ENCODE data around the gene PPP2R2D.
"Not testable (repeated sequence)": the region's sequence is repeated elsewhere in the genome, so short reads cannot be mapped to it uniquely, and the experiment has no call there.

Gene PPP2R2D

DNA sequence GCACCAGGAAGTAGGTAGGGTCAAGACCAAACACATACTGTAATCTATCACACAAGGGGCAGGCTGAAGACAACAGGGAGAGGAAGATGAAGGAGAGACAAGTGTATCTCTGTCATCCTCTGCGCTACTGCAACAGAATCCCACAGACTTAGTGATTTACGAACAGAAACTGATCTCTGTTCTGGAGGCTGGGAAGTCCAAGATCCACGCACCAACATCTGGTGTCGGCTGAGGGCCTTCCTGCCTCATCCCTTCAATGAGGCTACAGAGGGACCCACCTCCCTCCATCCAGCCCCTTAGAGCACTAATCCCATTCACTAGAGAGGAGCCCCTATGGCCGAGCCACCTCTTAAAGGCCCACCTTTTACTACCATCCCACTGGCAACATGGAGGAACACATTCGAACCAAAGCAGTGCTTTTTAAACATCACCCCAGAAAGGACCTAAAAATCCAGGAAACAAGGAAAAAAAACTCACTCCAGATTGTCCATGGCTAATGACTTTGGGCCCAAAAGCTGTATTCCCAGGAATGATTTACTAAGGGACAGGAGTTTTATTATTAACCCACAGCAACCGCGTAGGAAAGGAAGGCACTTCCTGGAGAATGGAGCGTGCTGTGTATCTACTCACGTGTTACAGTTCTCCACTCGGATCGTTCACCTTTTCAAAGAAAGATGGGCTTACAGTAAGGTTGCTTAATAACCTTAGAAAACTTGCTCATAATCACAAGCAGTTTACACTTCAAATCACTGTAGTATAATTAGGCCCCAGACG lies 76.7 kb downstream of the PPP2R2D start:
- no peak for DNase-seq (ENCODE audit: low spot score)

DNA sequence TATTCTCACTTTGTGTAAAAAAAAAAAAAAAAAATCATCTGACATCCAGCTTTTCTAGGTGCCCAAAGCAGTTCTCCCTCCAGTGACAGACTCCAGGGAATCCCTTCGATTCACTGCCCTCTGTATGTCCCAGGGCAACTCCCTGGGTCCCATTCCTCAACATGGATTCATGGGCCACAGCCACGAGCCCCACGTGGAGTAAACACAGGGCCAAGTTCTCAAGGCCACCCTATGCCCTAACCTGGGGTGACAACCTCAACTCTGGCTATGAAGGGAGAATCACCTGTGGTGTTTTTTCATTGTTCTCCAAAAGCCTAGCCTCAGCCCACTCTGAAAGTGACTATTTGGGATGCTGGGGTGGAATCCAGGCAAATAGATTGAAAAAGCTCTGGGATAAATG lies 77.6 kb downstream of the PPP2R2D start:
- no peak for DNase-seq (ENCODE audit: low spot score)

DNA sequence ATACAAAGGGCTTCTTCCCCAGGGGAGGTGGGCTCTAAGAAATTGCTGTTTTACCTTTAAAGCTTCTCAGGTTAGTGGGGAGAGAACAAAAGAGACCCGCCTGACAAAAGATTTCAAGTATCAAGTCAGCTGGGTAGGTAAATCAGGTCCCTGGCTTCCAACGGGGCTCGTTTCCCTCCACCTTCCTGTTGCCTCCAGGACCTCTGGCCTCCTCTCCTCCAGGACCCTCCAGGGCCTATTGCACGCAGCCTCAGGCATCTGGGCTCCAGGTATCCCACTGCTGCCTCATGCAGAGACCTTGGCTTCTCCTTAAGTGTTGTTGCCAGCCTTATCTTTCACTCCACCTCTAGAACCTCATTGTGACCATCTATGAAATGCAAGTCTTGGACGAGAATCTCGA lies 78.0 kb downstream of the PPP2R2D start:
- no peak for DNase-seq (ENCODE audit: low spot score)

DNA sequence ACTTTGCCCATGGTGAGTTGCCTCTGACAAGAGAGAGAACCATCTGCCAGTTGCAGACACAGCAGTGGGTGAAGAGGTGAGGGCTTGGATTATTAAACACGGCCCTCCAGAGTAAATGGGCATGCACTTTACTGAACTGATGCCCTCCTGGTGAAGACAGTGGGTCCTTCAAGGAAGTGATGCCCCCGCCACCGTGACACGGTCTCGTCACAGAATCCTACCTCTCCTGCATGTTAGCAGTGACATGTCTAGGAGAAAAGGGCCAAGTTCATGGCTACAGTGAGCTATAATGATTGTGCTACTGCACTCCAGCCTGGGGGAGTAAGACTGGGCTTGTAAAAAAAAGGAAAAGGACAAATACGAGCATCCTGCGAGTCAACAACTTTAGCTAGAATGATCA lies 78.5 kb downstream of the PPP2R2D start:
- no peak for DNase-seq (ENCODE audit: low spot score)

DNA sequence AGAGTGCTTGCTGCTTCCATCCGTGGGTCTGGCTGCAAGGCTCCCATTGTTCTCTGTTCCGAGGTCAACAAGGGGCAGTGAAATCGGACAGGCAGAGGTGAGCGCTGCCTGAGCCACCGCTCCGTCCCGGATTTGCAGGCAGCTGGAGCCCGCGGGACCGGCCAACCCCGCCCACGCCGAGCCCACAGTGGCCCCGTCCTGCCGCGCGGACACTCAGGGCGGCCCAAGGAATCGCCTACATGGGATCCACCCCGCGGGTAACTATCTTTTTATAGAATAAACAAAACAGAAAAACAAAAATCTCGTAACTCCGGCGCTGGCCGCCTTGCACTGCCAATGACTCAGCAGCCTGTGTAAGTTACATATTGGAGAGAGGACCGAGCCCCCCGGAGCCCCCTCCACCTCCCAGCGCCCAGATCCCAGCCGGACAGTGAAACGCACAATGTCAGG lies 79.0 kb downstream of the PPP2R2D start:
- DNase-seq (ENCODE audit: low spot score), result peak; percentile 47

DNA sequence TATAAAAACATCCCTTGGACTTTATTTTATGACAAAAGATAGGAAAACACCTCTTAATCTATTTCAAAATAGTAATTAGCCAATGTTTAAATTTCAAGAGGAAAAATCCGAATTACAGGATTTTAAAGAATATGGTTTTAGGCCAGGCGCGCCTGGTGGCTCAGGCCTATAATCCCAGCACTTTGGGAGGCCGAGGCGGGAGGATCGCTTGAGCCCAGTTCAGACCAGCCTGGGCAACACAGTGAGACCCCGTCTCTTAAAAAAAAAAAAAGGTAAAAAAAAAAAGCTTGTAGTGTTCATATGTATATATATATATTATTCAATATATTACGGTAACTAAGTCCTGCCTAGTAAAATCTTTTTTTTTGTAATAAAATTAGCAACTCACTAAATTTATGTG lies 79.5 kb downstream of the PPP2R2D start:
- no peak for DNase-seq (ENCODE audit: low spot score)

DNA sequence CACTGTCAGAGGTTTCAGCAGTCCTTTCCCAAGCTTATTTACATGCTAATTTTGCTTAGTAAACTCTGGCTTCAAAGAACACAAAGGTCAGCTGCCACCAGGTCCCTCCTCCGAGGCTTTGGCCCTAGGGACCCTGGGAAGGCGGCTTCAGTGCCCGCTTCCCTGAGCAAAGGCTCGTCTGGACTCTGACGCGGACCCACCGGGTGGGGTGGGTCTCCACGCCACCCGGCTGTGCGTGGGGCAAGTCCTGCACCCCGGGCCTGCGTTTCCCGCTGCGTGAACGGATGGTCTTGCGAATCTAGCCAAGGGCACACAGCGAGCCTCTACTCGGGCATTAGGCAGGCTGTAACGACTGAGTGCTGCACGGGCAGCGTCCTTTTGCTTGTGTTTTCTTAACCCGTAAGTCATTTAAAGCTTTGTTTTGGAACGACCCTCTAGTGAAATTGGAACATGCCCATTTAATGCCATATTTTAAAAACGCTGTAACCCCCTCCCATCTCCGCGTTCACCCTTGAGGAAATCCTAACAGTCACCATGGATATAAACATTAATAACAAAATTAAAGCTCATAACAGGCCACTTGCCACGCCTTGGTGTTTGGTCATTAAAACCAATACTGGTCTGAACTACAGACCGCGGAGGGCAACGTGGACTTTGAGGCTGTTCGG lies 80.1 kb downstream of the PPP2R2D start:
- peak; percentile 63 for DNase-seq (ENCODE audit: low spot score)

DNA sequence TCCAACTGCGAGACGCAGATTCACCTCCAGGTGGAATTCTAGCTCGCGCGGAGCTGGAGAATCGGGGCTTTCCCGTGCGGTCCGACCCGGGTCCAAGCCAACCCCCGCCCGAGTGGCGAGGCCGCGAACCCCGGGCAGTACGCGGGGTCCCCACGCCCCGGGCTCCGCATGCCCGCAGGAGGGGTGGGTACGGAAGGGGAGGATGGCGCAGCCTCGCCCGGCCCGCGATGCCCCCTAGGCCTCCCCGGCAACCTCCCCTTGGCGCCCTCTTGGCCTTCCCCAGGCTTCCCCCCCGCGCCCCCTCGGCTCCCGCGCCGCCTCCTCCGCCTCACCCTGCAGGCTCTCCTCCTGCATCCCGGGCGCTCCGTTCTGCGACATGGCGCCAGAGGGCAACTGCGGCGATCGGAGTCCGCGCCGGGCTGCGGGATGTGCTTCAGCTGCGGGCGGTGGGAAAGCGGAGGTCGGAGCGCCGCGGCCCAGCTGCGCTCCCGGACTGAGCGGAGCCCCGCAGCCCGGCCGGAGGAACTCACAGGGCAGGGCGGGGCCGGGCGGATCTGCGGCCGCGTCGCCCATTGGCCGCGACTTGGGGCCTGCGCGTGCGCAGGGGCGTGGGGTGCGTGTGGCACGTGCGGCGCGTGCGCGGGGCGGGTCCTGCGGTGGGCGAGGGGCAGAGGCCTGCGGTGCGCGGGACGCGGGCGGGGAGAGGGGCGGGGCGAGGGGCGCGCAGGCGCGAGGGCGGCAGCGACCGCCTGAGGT lies 80.8 kb downstream of the PPP2R2D start, which contains the start of gene BNIP3:
TSS of gene BNIP3 (minus strand) at position 495 of the 756 bp plus-strand sequence. CDS start at position 378, 117 bp downstream.
- peak; percentile 95 for DNase-seq (ENCODE audit: low spot score)

DNA sequence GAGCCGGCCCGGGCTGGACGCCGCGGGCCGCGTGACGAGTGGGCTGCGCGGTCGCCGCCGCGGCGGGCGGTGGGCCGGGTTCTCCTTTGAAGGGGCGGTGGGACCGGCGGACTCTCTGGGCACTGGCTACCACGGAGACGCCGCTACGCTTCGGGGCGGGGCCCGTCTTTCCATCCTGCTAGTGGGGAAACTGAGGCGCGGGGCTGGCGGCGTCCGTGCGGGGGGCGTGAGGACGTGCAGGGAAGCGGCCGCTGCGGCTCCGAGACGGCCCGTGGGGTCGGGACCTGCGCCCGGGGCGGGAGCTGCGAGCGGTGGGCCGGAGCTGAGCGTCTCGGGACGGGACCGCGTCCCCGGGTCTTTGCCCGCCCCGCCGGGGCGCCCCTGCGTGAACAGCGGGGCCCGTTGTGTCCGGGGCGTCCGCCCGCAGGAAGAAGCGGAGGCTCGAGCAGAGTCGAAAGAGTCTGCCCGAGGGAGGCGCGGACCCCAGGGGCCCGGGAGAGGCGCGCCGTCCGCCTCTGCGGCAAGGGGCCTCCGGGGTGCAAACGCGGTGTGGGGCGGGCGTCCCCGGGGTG lies 81.5 kb downstream of the PPP2R2D start:
- no peak for DNase-seq (ENCODE audit: low spot score)

DNA sequence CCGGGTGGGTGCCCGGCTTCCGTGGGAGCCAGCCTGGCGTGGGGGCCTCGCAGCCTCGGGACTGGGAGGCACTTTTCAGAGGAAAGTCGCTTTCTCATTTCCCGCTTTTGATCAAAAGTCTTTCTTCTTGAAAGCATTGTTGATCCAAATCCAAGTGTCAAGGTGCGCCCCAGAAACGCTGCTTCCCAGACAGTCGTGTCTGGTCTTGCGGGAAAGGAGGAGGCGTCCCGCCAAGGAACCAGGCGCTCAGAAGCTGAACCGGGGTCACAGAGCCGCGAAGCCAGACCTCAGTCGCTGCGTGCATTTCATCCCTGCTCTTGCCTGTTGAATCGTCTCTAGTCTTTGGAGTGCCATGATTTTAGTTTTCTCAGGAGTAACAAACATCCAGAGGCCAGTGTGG lies 82.0 kb downstream of the PPP2R2D start:
- no peak for DNase-seq (ENCODE audit: low spot score)

DNA sequence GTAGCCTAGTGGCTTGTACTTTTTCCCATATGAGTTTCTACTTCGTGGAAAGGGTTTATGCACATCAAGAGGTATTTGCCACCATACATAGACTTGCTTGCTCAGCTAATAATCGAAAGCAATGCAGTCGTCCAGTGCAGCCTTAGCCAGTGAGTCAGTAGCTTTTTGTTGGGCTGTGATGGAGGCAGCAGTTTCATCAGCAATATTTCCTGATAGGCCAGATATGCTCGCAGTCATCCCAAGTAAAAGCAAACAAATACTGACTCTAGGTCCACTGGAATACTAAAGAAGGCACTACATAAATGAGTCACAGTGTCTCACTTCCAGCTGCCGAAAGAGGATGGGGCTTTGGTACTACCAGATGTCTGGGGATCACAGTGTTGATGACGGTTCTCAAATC lies 83.0 kb downstream of the PPP2R2D start:
- no peak for DNase-seq (ENCODE audit: low spot score)

DNA sequence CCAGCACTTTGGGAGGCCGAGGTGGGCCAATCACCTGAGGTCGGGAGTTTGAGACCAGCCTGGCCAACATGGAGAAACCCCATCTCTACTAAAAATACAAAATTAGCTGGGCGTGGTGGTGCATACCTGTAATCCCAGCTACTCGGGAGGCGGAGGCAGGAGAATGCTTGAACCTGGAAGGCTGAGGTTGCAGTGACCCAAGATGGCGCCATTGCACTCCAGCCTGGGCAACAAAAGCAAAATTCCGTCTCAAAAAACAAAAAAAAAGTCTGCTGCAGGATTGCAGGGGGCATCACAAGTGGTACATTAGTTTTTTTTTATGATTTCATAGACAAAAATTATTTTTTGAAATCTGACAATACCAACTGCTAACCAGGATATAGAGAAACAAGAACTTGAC lies 86.0 kb downstream of the PPP2R2D start:
- not testable (repeated sequence) for DNase-seq (ENCODE audit: low spot score)

DNA sequence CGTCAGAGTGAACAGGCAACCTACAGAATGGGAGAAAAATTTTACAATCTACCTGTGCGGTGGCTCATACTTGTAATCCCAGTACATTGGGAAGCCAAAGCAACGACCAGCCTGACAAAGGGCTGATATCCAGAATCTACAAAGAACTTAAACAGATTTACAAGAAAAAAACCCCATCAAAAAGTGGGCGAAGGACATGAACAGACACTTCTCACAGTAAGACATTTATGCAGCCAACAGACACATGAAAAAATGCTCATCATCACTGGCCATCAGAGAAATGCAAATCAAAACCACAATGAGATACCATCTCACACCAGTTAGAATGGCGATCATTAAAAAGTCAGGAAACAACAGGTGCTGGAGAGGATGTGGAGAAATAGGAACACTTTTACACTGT lies 86.5 kb downstream of the PPP2R2D start:
- not testable (repeated sequence) for DNase-seq (ENCODE audit: low spot score)

DNA sequence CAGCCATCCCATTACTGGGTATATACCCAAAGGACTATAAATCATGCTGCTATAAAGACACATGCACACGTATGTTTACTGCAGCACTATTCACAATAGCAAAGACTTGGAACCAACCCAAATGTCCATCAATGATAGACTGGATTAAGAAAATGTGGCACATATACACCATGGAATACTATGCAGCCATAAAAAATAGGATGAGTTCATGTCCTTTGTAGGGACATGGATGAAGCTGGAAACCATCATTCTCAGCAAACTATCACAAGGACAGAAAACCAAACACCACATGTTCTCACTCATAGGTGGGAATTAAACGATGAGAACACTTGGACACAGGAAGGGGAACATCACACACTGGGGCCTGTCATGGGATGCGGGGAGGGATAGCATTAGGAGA lies 87.0 kb downstream of the PPP2R2D start:
- DNase-seq (ENCODE audit: low spot score), result not testable (repeated sequence)

DNA sequence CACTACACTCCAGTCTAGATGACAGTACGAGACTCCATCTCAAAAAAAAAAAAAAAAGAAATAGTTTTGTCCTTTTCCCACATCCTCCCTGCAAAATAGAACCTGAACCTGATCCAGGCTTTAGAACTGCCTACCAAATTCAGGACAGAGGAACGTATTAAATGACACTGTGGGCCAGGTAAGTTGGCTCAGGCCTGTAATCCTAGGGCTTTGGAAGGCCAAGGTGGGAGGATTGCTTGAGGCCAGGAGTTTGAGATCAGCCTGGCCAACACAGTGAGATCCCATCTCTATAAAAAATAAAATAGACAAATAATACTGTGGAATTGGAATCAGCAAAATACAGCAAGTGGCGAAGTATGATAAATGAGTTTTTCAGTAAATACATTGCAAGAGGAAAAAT lies 90.9 kb downstream of the PPP2R2D start:
- no peak for DNase-seq (ENCODE audit: low spot score)

DNA sequence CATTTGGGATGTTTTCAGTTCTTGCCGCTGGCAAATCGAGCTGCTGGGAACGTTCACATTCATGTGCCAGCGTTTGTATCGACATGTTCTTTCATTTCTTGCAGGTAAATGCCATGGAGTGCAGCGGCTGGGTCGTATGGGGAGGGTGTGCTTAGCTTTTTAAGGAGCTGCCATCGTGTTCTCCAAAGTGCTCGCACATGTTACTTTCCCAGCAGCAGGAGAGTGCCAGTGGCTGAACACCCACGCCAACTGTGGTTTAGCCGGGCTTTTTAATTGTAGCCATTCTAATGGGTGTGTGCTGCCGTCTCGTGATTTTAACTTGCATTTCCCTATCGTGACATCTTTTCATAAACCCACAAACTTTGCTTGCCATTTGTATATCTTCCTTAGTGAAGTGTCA lies 92.5 kb downstream of the PPP2R2D start:
- no peak for DNase-seq (ENCODE audit: low spot score)

DNA sequence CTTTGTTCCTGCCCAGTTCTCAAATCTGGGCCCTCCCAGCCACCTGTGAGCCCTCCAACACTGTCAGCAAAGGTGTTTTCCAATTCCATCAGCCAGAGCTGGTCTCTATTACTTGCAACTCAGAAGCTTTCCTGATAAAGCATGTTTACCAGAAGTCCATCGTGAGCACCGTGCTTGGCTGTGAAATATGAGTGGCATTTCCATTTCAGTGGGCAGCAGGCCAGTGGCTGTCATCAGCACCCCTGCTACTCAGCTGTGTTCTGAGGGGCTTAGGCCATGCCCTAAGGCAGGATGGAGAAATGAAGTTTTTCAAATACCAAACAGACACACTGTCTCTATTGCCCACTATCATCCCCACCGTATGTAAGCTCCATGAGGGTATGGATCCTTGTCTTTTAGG lies 93.6 kb downstream of the PPP2R2D start:
- DNase-seq (ENCODE audit: low spot score), result no peak

DNA sequence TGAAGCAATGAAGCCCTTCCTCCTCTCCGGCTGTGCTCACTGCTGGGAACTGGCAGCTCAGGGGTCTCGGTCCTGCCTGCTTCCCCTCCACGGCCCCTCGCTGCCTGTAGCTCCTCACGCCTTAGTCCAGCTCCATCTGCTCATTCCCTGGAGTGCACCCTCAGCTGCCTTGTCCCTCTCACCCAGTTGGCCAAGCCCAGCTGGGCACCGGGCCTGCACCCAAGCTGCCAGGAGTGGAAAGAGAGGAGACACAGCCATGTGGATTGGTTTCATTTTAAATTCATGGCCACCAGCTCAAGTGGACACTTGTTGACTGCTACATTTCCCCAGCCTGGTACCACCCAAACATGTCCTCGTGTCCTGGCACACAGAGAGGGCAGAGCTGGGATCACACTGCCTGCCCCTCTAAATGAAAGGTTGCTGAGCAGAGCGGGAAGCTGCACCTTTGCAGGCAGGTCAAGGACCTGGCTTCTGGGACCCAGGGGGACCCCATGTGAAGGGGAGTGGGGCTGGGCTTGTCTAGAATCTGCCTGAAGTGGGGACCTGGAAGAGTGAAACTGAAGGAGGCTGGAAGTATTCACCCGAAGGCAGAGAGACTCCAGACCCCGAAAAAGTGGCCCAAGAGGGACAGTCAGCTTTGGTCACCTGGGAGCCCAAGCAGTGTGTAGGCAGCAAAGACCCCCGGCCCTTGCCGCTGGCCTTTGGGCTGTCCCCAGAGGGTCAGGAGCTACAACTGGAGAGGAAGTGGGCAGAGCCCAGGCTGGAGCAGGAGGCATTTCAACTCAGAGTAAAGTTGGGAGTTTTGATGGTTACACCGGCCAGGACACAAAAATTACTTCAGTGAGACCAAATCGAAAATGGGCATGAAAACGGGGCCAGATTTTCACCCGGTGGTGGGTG lies 95.9 kb downstream of the PPP2R2D start:
- DNase-seq (ENCODE audit: low spot score), result no peak

DNA sequence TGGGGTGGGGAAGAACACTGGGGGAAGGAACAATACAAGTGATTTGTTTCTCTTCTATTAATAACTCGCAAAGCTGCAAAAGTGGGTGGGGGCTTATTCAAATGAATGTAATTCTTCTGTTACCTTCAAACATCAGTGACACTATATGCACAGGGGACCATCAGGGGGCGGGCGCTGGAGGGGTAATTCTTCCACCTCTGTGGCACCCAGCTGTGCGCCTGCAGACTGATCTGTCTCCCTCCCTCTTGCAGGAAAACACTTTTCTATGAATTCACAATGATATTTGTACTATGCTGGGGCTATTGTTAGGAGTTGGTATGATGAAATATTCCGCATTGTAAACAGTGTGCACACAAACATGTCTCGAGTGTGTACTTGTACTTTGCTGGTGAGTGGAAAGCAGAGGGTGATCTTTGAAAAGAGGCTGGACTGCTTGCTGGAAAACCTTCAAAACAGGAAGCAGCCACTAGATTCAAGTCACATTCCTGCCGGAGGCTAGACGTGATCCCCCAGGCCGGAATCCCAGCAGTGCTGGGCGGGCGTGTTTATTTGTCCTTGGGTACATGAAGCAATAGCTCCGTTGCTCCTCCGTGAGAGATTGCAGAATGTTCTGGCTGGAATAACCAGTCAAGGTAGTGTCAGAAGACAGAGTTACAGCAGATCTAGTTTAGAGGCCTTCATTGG lies 96.7 kb downstream of the PPP2R2D start:
- DNase-seq (ENCODE audit: low spot score), result peak; percentile 49

DNA sequence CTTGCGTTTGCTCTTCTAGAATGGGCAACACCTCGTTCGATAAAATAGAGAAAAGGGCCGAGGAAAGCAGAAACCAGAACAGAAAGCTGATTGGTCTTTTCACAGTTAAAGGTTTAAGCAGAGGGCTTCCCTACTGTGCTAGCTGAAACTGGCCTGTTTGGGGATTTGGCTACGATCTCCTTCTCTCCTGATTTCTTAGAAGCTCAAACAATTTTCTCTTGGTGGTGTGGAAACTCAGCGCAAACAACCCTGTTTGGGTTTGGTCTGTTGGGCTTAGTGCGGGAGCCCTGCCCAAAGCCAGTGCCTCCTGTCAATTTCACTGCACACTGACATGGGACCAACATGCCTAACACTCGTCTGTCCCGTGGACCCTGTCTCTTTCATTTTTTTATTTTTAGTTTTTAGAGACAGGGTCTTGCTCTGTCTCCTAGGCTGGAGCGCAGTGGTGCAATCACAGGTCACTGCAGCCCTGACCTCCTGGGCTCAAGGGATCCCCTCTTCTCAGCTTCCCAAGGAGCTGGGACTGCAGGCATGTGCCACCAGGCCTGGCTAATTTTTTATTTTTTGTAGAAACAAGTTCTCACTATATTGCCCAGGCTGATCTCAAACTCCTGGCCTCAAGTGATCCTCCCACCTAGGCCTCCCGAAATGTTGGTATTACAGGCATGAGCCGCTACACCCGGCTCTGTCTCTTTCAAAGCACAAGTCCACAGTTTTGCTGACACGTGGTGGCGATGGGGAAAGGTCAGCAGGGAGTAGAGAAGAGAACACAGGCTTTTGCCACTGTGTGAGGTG lies 97.4 kb downstream of the PPP2R2D start:
- no peak for DNase-seq (ENCODE audit: low spot score)
